Measurements from ENCODE around the gene NLK. TPM values are rescaled to one million over a fixed set of nuclear protein-coding genes. Genes with fewer than 3 reads are reported as not detected.
A peak's percentile ranks its signal among the peaks of the same experiment; 100 is the strongest.
"Not testable (repeated sequence)": the region's sequence is repeated elsewhere in the genome, so short reads cannot be mapped to it uniquely, and the experiment has no call there.

NLK gene
- polyA plus RNA-seq, 3 donors: 45.6 to 53.9 (median 53.9) TPM

- DNase-seq (ENCODE audit: extremely low read depth in 1 of 11, low read depth in 9 of 11, low spot score in 4 of 11): no peak
Measured at GRCh38 chr17:28031174-28031573, 11.3 kb upstream of the NLK start.

GRCh38 chr17:28033972-28034714 is 8.3 kb upstream of the NLK start:
- no peak for DNase-seq (ENCODE audit: extremely low read depth in 1 of 11, low read depth in 9 of 11, low spot score in 4 of 11)

- DNase-seq (ENCODE audit: extremely low read depth in 1 of 11, low read depth in 9 of 11, low spot score in 4 of 11): not testable (repeated sequence)
Measured at GRCh38 chr17:28035452-28035851, 7.0 kb upstream of the NLK start.

- DNase-seq (ENCODE audit: extremely low read depth in 1 of 11, low read depth in 9 of 11, low spot score in 4 of 11): not testable (repeated sequence)
Measured at GRCh38 chr17:28035884-28036283, 6.6 kb upstream of the NLK start.

- no peak for DNase-seq (ENCODE audit: extremely low read depth in 1 of 11, low read depth in 9 of 11, low spot score in 4 of 11)
Measured at GRCh38 chr17:28038802-28039201, 3.7 kb upstream of the NLK start.

- DNase-seq (ENCODE audit: extremely low read depth in 1 of 11, low read depth in 9 of 11, low spot score in 4 of 11): no peak
Measured at GRCh38 chr17:28039251-28039650, 3.2 kb upstream of the NLK start.

- no peak for DNase-seq (ENCODE audit: extremely low read depth in 1 of 11, low read depth in 9 of 11, low spot score in 4 of 11)
Measured at GRCh38 chr17:28040406-28040805, 2.1 kb upstream of the NLK start.

- peak; percentile 96 to 100 (median 99) for DNase-seq (ENCODE audit: extremely low read depth in 1 of 11, low read depth in 9 of 11, low spot score in 4 of 11)
Measured at GRCh38 chr17:28041068-28041843, 1.2 kb upstream of the NLK start.

- DNase-seq (ENCODE audit: extremely low read depth in 1 of 11, low read depth in 9 of 11, low spot score in 4 of 11): peak in 1 of 11 donors; percentile 17
Measured at GRCh38 chr17:28041844-28042656, 427 bp upstream of the NLK start.

GRCh38 chr17:28042721-28043291 is 329 bp downstream of the NLK start:
- DNase-seq (ENCODE audit: extremely low read depth in 1 of 11, low read depth in 9 of 11, low spot score in 4 of 11): no peak

- DNase-seq (ENCODE audit: extremely low read depth in 1 of 11, low read depth in 9 of 11, low spot score in 4 of 11): no peak
Measured at GRCh38 chr17:28043296-28043695, 819 bp downstream of the NLK start.

GRCh38 chr17:28043741-28044140 is 1.3 kb downstream of the NLK start:
- no peak for DNase-seq (ENCODE audit: extremely low read depth in 1 of 11, low read depth in 9 of 11, low spot score in 4 of 11)

- no peak for DNase-seq (ENCODE audit: extremely low read depth in 1 of 11, low read depth in 9 of 11, low spot score in 4 of 11)
Measured at GRCh38 chr17:28045304-28045703, 2.8 kb downstream of the NLK start.

GRCh38 chr17:28046034-28046825 is 3.8 kb downstream of the NLK start:
- DNase-seq (ENCODE audit: extremely low read depth in 1 of 11, low read depth in 9 of 11, low spot score in 4 of 11): no peak

GRCh38 chr17:28047806-28048205 is 5.3 kb downstream of the NLK start:
- no peak for DNase-seq (ENCODE audit: extremely low read depth in 1 of 11, low read depth in 9 of 11, low spot score in 4 of 11)

GRCh38 chr17:28049071-28049470 is 6.6 kb downstream of the NLK start:
- no peak for DNase-seq (ENCODE audit: extremely low read depth in 1 of 11, low read depth in 9 of 11, low spot score in 4 of 11)

- no peak for DNase-seq (ENCODE audit: extremely low read depth in 1 of 11, low read depth in 9 of 11, low spot score in 4 of 11)
Measured at GRCh38 chr17:28053044-28053670, 10.7 kb downstream of the NLK start.

GRCh38 chr17:28053725-28054124 is 11.2 kb downstream of the NLK start:
- DNase-seq (ENCODE audit: extremely low read depth in 1 of 11, low read depth in 9 of 11, low spot score in 4 of 11): no peak

Measured in renal cortex interstitium (tissue), 11 donors.